ENCODE data around the gene MT1HL1. TPM values are rescaled to one million over a fixed set of nuclear protein-coding genes. Genes with fewer than 3 reads are reported as not detected.

MT1HL1 gene
- total and polyA plus RNA-seq, 2 of the 4 experiments (the other 2 are of a cell fraction), result not detected

Other genes starting within 250 kb of the MT1HL1 start
- gene MTR, start 209.1 kb downstream of the MT1HL1 start, total RNA-seq (2012; rRNA removed), result 31.0 and 32.8 TPM in 2 replicates
- 5.9 and 7.7 TPM in 2 replicates for gene MTR, start 209.1 kb downstream of the MT1HL1 start, polyA plus RNA-seq (2012; rRNA removed)
- gene RYR2, start 37.7 kb upstream of the MT1HL1 start, total RNA-seq (2012; rRNA removed), result not detected in 2 replicates
- gene RYR2, start 37.7 kb upstream of the MT1HL1 start, polyA plus RNA-seq (2012; rRNA removed), result not detected in 2 replicates

Measured in IMR-90 (cell line).